GM23248 (cell line): ENCODE data around the gene IL26.

Experiments
- EZH2 ChIP-seq: fragments of 200-600 bp; sonication (generic); IDR thresholded peaks from 2 replicates; pipeline ENCODE4 v1.6.1; 2018; ENCODE audit warnings: antibody characterized with exemption, mild to moderate bottlenecking; ENCODE audit not compliant: insufficient read depth, poor library complexity, severe bottlenecking
- EZH2phosphoT487 ChIP-seq: fragments of 200-600 bp; sonication (generic); IDR thresholded peaks from 2 replicates; pipeline ENCODE4 v1.6.1; 2018; ENCODE audit warnings: antibody characterized with exemption, moderate library complexity, mild to moderate bottlenecking, low read depth; ENCODE audit not compliant: insufficient read depth

- TF ChIP-seq EZH2: no peak
- no peak for TF ChIP-seq EZH2phosphoT487
These were observed 11.5 kb upstream of the IL26 start for GRCh38 chr12:68237078-68237477.
